Nephron (organoid): ENCODE measurements around the gene MID1IP1.

Experiments used
- H3K27ac Mint-ChIP-seq, 3 experiments: 2 replicates each; pipeline ENCODE4 v1.8.0; 2020; ENCODE audit warnings: mixed read lengths in 3 of 3, mild to moderate bottlenecking in 2 of 3, moderate library complexity in 1 of 3
- H3K27me3 Mint-ChIP-seq: 2 replicates; pipeline ENCODE4 v1.8.0; 2021; ENCODE audit warnings: low read depth, mild to moderate bottlenecking, moderate library complexity, mixed read lengths
- H3K36me3 Mint-ChIP-seq: 2 replicates; pipeline ENCODE4 v1.8.0; 2020; ENCODE audit warnings: low read depth, mixed read lengths
- H3K4me1 Mint-ChIP-seq: 2 replicates; pipeline ENCODE4 v1.8.0; 2020; ENCODE audit warnings: mixed read lengths
- H3K4me3 Mint-ChIP-seq, 3 experiments: 2 replicates each; pipeline ENCODE4 v1.8.0; 2020; ENCODE audit warnings: mild to moderate bottlenecking in 3 of 3, mixed read lengths in 3 of 3, moderate library complexity in 2 of 3
- H3K9me3 Mint-ChIP-seq: 2 replicates; pipeline ENCODE4 v1.8.0; 2020; ENCODE audit warnings: mixed read lengths
- TF ChIP-seq, protein P1 (sequence below), 3 experiments: fragments of 200-600 bp; sonication (generic); IDR thresholded peaks; one replicate each; pipeline ENCODE4 v1.5.0; 2021; ENCODE audit warnings: antibody characterized with exemption in 3 of 3; ENCODE audit not compliant: unreplicated experiment in 3 of 3

MID1IP1 gene

DNA sequence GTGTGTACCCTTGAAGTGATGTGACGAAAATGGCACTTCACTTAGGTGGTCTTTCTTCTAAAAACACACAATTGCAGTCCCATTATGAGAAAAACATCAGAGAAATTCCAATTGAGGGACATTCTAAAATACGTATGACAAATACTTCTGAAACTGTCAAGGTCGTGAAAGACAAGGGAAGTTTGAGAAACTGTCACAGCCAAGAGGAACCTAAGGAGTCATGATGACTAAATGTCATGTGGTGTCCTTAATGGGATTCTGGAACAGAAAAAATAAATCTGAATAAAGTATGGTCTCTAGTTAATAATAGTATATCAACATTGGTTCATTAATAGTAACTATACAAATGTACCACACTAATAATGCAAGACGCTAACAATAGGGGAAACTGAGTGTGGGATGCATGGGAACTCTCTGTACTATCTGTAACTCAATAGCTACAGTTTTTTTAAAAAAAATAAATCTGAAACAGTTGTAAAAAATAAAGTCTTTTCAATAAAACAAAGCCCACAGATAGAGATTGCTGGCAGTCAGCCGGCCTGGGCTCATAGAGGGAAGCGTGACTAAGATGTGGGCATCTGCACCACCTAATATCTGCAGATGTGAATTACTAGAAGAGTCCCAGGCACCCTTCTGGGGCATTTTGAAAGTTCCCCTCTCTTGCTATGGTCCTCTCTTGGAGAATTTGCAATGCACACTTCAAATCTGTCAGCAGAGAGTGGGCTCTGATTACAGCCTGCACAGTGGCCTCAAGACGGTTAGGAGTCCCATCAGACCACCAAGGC is 47.6 kb downstream of the MID1IP1 start:
- no peak overlapping the region for H3K27ac Mint-ChIP-seq
- TF ChIP-seq, protein P1, sequence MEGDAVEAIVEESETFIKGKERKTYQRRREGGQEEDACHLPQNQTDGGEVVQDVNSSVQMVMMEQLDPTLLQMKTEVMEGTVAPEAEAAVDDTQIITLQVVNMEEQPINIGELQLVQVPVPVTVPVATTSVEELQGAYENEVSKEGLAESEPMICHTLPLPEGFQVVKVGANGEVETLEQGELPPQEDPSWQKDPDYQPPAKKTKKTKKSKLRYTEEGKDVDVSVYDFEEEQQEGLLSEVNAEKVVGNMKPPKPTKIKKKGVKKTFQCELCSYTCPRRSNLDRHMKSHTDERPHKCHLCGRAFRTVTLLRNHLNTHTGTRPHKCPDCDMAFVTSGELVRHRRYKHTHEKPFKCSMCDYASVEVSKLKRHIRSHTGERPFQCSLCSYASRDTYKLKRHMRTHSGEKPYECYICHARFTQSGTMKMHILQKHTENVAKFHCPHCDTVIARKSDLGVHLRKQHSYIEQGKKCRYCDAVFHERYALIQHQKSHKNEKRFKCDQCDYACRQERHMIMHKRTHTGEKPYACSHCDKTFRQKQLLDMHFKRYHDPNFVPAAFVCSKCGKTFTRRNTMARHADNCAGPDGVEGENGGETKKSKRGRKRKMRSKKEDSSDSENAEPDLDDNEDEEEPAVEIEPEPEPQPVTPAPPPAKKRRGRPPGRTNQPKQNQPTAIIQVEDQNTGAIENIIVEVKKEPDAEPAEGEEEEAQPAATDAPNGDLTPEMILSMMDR (IDR thresholded peaks at IDR 0.05; ENCODE audit: unreplicated experiment in 3 of 3) = no peak
- no peak overlapping the region for H3K4me3 Mint-ChIP-seq
- H3K9me3 Mint-ChIP-seq = peaks cover 3% of the 10 kb centered on the region
- H3K27me3 Mint-ChIP-seq = no peaks in the 10 kb centered on the region
- no peaks in the 10 kb centered on the region for H3K36me3 Mint-ChIP-seq
- H3K4me1 Mint-ChIP-seq = no peaks in the 10 kb centered on the region

DNA sequence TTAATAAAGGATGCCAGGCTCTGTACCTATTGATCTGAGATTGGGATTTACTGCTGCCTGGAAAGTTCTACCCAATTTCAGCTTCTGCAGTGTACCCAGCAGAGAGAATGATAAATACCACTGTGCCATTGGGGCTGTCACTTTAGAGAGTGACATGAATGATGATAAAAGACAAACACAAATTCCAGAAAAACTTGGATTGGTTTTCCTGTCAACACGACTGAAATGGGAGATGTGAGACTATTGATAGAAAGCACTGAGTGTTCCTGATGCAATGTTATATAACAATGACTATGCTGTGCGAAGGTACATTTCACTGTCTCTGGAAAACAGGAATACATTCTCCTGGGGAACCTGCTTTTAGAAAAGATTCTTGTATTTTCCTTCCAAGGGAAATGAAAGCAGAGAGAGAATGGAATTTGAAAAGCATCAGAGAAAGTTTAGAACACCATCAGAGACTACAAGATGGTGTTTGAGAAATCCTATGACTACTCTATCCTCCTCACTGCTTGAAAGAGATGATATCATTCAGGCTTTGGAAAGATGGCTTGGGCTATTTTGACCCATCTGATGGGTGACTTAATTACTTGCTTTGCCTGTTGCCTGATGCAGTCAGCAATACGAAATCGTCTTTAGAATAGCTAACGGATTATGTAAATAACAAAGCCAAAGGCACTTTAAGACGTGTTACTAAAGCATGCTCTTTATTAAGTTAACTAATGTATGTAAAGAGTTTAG is 49.7 kb downstream of the MID1IP1 start:
- no peaks in the 10 kb centered on the region for H3K36me3 Mint-ChIP-seq
- H3K4me1 Mint-ChIP-seq = no peaks in the 10 kb centered on the region
- H3K27me3 Mint-ChIP-seq = no peaks in the 10 kb centered on the region
- TF ChIP-seq, protein P1 (IDR thresholded peaks at IDR 0.05; ENCODE audit: unreplicated experiment in 3 of 3) = no peak
- no peak overlapping the region for H3K27ac Mint-ChIP-seq
- no peak overlapping the region for H3K4me3 Mint-ChIP-seq
- H3K9me3 Mint-ChIP-seq = peaks cover 3% of the 10 kb centered on the region

DNA sequence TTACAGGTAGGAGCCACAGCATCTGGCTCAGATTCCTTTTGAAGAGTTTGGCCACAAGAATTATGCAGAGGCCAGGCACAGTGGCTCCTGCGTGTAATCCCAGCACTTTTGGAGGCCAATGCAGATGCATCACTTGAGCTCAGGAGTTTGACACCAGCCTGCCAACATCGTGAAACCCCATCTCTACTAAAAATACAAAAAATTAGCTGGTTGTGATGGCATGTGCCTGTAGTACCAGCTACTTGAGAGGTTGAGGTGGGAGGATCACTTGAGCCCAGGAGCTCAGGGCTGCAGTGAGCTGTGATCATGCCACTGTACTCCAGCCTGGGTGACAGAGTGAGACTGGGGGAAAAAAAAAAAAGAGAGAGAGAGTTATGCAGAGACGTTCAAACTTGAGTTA is 53.0 kb downstream of the MID1IP1 start:
- Mint-ChIP-seq H3K9me3 (peaks cover 3% of the 10 kb centered on the region), H3K4me3 (no peak overlapping the region), H3K4me1 (peaks cover 9% of the 10 kb centered on the region), H3K27me3 (no peaks in the 10 kb centered on the region), H3K36me3 (no peaks in the 10 kb centered on the region), H3K27ac (peak overlapping the region in 1 of 3 experiments; percentile 34)
- TF ChIP-seq, protein P1 (IDR thresholded peaks at IDR 0.05; ENCODE audit: unreplicated experiment in 3 of 3) = no peak
